ENCODE measurements around the gene GNPDA2. TPM values are rescaled to one million over a fixed set of nuclear protein-coding genes. Genes with fewer than 3 reads are reported as not detected.

The GNPDA2 gene
- total and polyA plus RNA-seq, 2 of the 8 experiments (the other 6 are each of a cell fraction or from before 2014, with no cell fraction given) = 3.0 to 4.8 TPM

DNA sequence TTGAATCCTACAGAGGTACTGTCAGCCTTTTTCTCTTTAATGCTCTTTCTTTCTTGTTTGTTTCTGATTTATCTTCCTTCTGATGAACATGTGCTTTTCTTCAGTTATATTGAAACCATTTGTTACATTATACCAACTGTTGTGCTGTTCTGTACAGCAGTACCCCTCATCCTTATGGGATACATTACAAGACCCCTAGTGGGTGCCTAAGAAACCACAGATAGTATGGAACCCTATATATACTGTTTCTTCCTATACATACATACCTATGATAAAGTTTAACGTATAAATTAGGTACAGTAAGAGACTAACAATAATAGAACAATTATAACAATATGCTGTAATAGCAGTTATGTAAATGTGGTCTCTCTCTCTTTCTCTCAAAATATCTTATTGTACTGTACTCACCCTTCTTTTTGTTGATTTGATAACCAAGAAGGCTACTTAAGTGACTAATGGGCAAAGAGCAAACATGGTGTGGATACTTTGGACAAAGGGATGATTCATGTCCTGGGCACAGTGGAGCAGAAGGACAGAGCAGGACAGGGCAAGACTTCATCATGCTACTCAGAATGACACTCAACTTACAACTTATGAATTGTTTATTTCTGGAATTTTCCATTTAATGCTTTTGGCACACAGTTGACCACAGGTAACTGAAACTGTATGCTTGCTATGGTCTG lies 64.3 kb downstream of the GNPDA2 start:
- Histone ChIP-seq H2BK20ac (ENCODE audit: low read length) (no peak overlapping the region), H4K20me1 (replicated peaks in 1 of 2; ENCODE audit: control insufficient read depth in 1 of 2, insufficient read depth in 2 of 2, low read length in 2 of 2) (no peaks in the 10 kb centered on the region), H4K5ac (ENCODE audit: insufficient read length, low read depth, low read length) (no peak overlapping the region), H3K4me1 (replicated peaks in 1 of 4; ENCODE audit: control insufficient read depth in 3 of 4, insufficient read depth in 4 of 4, low read length in 3 of 4) (peaks cover 0 to 6% (median 0%) of the 10 kb centered on the region in 4 experiments; a peak in 2 of 7 replicates), H2AK5ac (ENCODE audit: low read depth, low read length) (no peak overlapping the region), H4K91ac (replicated peaks; ENCODE audit: insufficient read length, low read length) (no peak overlapping the region), H2AFZ (ENCODE audit: low read length) (no peak overlapping the region), H3K27me3 (replicated peaks in 1 of 4; ENCODE audit: control insufficient read depth in 3 of 4, extremely low read depth in 1 of 4, insufficient read depth in 3 of 4, low read length in 3 of 4) (no peaks in the 10 kb centered on the region), H2BK15ac (ENCODE audit: low read length) (no peak overlapping the region), H2BK5ac (ENCODE audit: low read depth, low read length) (no peak overlapping the region), H3K4me3 (ENCODE audit: extremely low read depth in 1 of 4, insufficient read depth in 2 of 4, low read depth in 3 of 4, low read length in 4 of 4) (no peak overlapping the region), H3K9ac (replicated peaks in 1 of 4; ENCODE audit: extremely low read depth in 1 of 4, low read depth in 3 of 4, low read length in 3 of 4) (no peak overlapping the region), H3K9me3 (ENCODE audit: insufficient read depth in 2 of 2, low read depth in 1 of 2, low read length in 1 of 2) (no peaks in the 10 kb centered on the region), H3K18ac (ENCODE audit: extremely low read depth, low read length) (no peak overlapping the region), H3K79me2 (ENCODE audit: control insufficient read depth in 1 of 2, insufficient read depth in 2 of 2, low read length in 2 of 2) (no peaks in the 10 kb centered on the region), H2BK12ac (ENCODE audit: low read depth, low read length) (no peak overlapping the region), H3K56ac (replicated peaks; ENCODE audit: insufficient read length, low read depth, low read length) (no peak overlapping the region), H3K36me3 (ENCODE audit: control insufficient read depth in 2 of 4, insufficient read depth in 4 of 4, low read length in 3 of 4) (no peaks in the 10 kb centered on the region), H3K23me2 (ENCODE audit: low read depth, low read length) (no peaks in the 10 kb centered on the region), H3K79me1 (ENCODE audit: low read depth, low read length) (no peaks in the 10 kb centered on the region), H3K23ac (ENCODE audit: insufficient read length) (no peak overlapping the region), H4K8ac (ENCODE audit: extremely low read depth, insufficient read depth, low read length) (no peak overlapping the region), H3K14ac (ENCODE audit: insufficient read length) (no peak overlapping the region), H3K27ac (ENCODE audit: low read depth, low read length) (no peak overlapping the region), H3K4me2 (ENCODE audit: insufficient read depth in 1 of 2, low read depth in 2 of 2, low read length in 2 of 2) (no peak overlapping the region), H2BK120ac (replicated peaks; ENCODE audit: low read depth, low read length) (no peak overlapping the region), H3K4ac (replicated peaks; ENCODE audit: insufficient read length, low read depth, low read length) (no peak overlapping the region)
- WGBS, 2 experiments (ENCODE audit: extremely low coverage in 1 of 2, insufficient coverage in 1 of 2, insufficient read length in 1 of 2, insufficient replicate concordance in 2 of 2, low coverage in 1 of 2, low lambda C conversion rate in 2 of 2, missing lambda C conversion rate in 1 of 2) = 94% methylated on average over 1 of the region's 1 CpG; no CpG with 5 or more reads in 1 of the 2 experiments
- TF ChIP-seq HDAC6 (IDR thresholded peaks at IDR 0.05; ENCODE audit: low read depth, low read length) = no peak
- no peak for TF ChIP-seq YY1 (IDR thresholded peaks at IDR 0.05; ENCODE audit: low read depth, low read length)
- TF ChIP-seq, protein P1, sequence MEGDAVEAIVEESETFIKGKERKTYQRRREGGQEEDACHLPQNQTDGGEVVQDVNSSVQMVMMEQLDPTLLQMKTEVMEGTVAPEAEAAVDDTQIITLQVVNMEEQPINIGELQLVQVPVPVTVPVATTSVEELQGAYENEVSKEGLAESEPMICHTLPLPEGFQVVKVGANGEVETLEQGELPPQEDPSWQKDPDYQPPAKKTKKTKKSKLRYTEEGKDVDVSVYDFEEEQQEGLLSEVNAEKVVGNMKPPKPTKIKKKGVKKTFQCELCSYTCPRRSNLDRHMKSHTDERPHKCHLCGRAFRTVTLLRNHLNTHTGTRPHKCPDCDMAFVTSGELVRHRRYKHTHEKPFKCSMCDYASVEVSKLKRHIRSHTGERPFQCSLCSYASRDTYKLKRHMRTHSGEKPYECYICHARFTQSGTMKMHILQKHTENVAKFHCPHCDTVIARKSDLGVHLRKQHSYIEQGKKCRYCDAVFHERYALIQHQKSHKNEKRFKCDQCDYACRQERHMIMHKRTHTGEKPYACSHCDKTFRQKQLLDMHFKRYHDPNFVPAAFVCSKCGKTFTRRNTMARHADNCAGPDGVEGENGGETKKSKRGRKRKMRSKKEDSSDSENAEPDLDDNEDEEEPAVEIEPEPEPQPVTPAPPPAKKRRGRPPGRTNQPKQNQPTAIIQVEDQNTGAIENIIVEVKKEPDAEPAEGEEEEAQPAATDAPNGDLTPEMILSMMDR (IDR thresholded peaks at IDR 0.05; ENCODE audit: control extremely low read depth in 1 of 3, insufficient read depth in 1 of 3, low read depth in 1 of 3, low read length in 3 of 3) = peak in 1 of 3 experiments; percentile 3; a peak in 1 of 4 replicates
- ChIA-PET POLR2A (ENCODE audit: partially characterized antibody) (no interaction called here), CTCF (ENCODE audit: partially characterized antibody) (interaction anchor here (0.7 kb wide), 1 partner anchor 13 kb away, joined by 3 read pairs; no protein-coding TSS in a partner anchor)
- no peak for FAIRE-seq
- DNase-seq (ENCODE audit: low read depth in 1 of 2, low spot score in 2 of 2) = no peak
